Measurements from ENCODE around the gene FOXL3. TPM values are rescaled to one million over a fixed set of nuclear protein-coding genes. Genes with fewer than 3 reads are reported as not detected.

FOXL3 gene
- total RNA-seq, 2 donors from 2014 or later: not detected

DNA sequence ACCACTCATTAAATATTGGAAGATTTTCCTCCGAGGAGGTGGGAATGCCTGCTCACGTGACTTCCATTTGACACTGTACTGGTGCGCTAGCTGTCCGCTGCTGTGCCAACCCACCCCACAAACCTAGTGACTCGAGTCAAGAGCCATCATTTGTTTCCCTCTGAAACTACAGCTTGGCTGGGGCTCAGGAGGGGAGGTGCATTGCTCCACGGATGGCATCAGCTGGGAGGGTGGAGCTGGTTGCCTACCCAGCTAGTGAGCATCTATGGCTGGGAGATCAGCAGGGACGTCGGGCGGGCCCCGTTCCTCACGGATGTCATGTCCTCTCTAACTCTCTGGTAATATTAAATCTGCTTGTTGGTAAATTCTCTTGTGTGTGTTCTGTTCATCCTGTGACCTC is 9.5 kb upstream of the FOXL3 start:
- no peak overlapping the region for H3K4me3 ChIP-seq
- 47% methylated on average over 11 of the region's 11 CpGs for WGBS
- no peak for TF ChIP-seq CTCF (IDR thresholded peaks at IDR 0.05)
- no peak for TF ChIP-seq POLR2A (IDR thresholded peaks at IDR 0.05)
- no peak for TF ChIP-seq POLR2AphosphoS5 (IDR thresholded peaks at IDR 0.05)
- peaks cover 6% of the 10 kb centered on the region for H3K27me3 ChIP-seq (replicated peaks; ENCODE audit: insufficient read depth)
- no peaks in the 10 kb centered on the region for H3K36me3 ChIP-seq
- no peaks in the 10 kb centered on the region for H3K9me3 ChIP-seq
- intact Hi-C loops (cut with DNase I): no loop called here
- no peaks in the 10 kb centered on the region for H3K4me1 ChIP-seq (replicated peaks)
- no peak overlapping the region for H3K27ac ChIP-seq
- no peak for DNase-seq (ENCODE audit: low spot score)

DNA sequence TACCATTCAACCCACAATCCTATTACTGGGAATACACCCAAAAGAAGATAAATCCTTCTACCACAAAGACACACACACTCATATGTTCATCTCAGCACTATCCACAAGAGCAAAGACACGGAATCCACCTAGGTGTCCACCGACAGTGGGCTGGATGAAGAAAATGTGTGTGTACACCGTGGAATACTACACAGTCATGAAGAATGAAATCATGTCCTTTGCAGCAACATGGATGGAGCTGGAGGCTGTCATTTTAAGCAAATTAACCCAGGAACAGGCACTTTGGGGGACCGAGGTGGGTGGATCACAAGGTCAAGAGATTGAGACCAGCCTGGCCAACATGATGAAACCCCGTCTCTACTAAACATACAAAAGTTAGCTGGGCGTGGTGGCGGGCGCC is 8.3 kb upstream of the FOXL3 start:
- intact Hi-C loops (cut with DNase I): no loop called here
- H3K27me3 ChIP-seq (replicated peaks; ENCODE audit: insufficient read depth): peaks cover 6% of the 10 kb centered on the region

GRCh38 chr7:282621-283020 is 7.3 kb upstream of the FOXL3 start:
- intact Hi-C loops (cut with DNase I): no loop called here
- H3K36me3 ChIP-seq: no peaks in the 10 kb centered on the region
- TF ChIP-seq CTCF (IDR thresholded peaks at IDR 0.05) (no peak), POLR2A (IDR thresholded peaks at IDR 0.05) (no peak), POLR2AphosphoS5 (IDR thresholded peaks at IDR 0.05) (no peak)

More for the DNA sequence above, 8.3 kb upstream of the FOXL3 start:
- Histone ChIP-seq H3K36me3 (no peaks in the 10 kb centered on the region), H3K9me3 (no peaks in the 10 kb centered on the region), H3K4me1 (replicated peaks) (no peaks in the 10 kb centered on the region), H3K27ac (no peak overlapping the region), H3K4me3 (no peak overlapping the region)
- WGBS: 96% methylated on average over 8 of the region's 8 CpGs
- no peak for TF ChIP-seq POLR2A (IDR thresholded peaks at IDR 0.05)
- TF ChIP-seq POLR2AphosphoS5 (IDR thresholded peaks at IDR 0.05): no peak
- TF ChIP-seq CTCF (IDR thresholded peaks at IDR 0.05): no peak
- DNase-seq (ENCODE audit: low spot score): no peak

GRCh38 chr7:284762-285722 is 4.9 kb upstream of the FOXL3 start:
- WGBS: 62% methylated on average over 33 of the region's 37 CpGs
- H3K9me3 ChIP-seq: no peaks in the 10 kb centered on the region
- TF ChIP-seq POLR2AphosphoS5 (IDR thresholded peaks at IDR 0.05): no peak
- no peak for TF ChIP-seq POLR2A (IDR thresholded peaks at IDR 0.05)
- no peak for TF ChIP-seq CTCF (IDR thresholded peaks at IDR 0.05)
- H3K27me3 ChIP-seq (replicated peaks; ENCODE audit: insufficient read depth): peaks cover 19% of the 10 kb centered on the region
- H3K4me3 ChIP-seq: no peak overlapping the region
- intact Hi-C loops (cut with DNase I): no loop called here
- H3K27ac ChIP-seq: no peak overlapping the region
- no peaks in the 10 kb centered on the region for H3K36me3 ChIP-seq
- no peak for DNase-seq (ENCODE audit: low spot score)
- H3K4me1 ChIP-seq (replicated peaks): no peaks in the 10 kb centered on the region

More at GRCh38 chr7:282621-283020, 7.3 kb upstream of the FOXL3 start:
- DNase-seq (ENCODE audit: low spot score): no peak
- 94% methylated on average over 25 of the region's 25 CpGs for WGBS
- H3K27me3 ChIP-seq (replicated peaks; ENCODE audit: insufficient read depth): peaks cover 6% of the 10 kb centered on the region
- H3K4me1 ChIP-seq (replicated peaks): no peaks in the 10 kb centered on the region
- H3K4me3 ChIP-seq: no peak overlapping the region
- H3K27ac ChIP-seq: no peak overlapping the region
- no peaks in the 10 kb centered on the region for H3K9me3 ChIP-seq

DNA sequence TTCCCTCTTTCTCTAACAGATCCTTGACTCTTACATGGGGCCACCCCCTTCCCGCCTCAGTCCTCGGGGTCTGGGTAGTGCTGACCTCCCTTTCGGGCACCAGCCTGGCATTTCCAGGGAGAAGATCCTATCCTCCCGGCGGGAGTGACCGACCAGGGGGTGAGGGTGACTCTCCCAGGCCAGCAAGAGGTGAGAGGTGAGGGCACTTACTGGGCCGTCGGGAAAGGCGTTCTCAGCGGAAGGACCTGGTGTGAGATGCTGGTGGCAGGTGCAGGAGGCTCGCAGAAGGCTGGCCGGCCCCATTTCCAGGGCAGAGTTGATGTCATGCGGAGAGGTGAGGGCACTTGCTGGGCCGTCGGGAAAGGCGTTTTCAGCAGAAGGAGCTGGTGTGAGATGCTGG is 4.2 kb upstream of the FOXL3 start:
- 75% methylated on average over 16 of the region's 16 CpGs for WGBS
- intact Hi-C loops (cut with DNase I): no loop called here
- Histone ChIP-seq H3K4me3 (no peak overlapping the region), H3K4me1 (replicated peaks) (no peaks in the 10 kb centered on the region), H3K27ac (no peak overlapping the region), H3K36me3 (no peaks in the 10 kb centered on the region), H3K9me3 (no peaks in the 10 kb centered on the region), H3K27me3 (replicated peaks; ENCODE audit: insufficient read depth) (peaks cover 26% of the 10 kb centered on the region)
- DNase-seq (ENCODE audit: low spot score): no peak
- TF ChIP-seq POLR2AphosphoS5 (IDR thresholded peaks at IDR 0.05): no peak
- TF ChIP-seq POLR2A (IDR thresholded peaks at IDR 0.05): no peak
- no peak for TF ChIP-seq CTCF (IDR thresholded peaks at IDR 0.05)
